ENCODE results near the gene EMID1.
A peak's percentile ranks its signal among the peaks of the same experiment; 100 is the strongest.

The EMID1 gene

DNA sequence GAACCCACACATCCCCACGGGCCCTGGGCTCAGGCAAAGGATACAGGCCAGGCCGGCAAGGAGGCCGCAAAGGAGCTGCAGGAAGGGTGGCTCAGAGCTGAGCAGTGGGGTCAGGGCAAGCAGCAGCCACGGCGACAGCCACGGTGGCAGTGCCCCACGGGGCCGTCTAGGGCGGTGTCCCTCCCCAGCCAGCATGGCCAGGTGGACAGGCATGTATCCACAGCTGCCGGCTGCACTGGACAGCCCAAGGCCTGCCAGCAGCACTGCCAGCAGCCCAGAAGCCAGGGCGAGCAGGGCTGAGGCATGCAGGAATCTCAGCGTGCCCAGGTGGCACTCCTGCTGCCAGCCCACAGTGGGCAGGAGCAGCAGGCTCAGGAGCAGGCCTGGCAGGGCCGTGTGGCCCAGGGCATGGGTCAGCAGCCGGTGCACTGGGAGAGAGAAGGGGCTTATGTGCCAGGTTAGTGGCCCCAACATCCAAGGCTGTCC, 58.1 kb downstream of the EMID1 start:
- Mint-ChIP-seq H3K27ac (no peak overlapping the region), H3K9me3 (no peaks in the 10 kb centered on the region), H3K36me3 (peaks cover 4% of the 10 kb centered on the region), H3K27me3 (no peaks in the 10 kb centered on the region), H3K4me1 (peaks cover 9% of the 10 kb centered on the region), H3K4me3 (no peak overlapping the region)
- ATAC-seq (ENCODE audit: low read depth) (no peak), DNase-seq (ENCODE audit: low spot score in 2 of 2) (no peak)

DNA sequence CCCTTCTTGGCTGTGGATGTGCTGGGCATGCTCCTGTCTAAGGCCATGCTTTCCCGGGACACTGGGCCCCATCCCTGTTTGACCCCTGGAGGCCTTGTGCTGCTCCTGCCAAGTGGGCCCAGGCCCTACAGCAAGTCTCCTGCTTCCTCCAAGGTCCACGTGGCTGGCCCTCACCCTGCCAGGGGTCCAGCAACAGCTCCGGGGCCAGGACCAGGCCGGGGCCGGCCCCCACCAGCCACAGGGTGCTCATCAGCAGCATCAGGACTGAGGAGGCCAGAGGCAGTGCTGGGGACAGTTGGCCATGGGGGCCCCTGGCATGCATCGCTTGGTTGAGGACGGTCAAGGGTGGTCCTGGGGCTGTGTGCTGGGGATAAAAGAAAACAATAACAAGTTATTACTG, 59.6 kb downstream of the EMID1 start:
- H3K27me3 Mint-ChIP-seq: no peaks in the 10 kb centered on the region
- ATAC-seq (ENCODE audit: low read depth) (no peak), DNase-seq (ENCODE audit: low spot score in 2 of 2) (no peak)
- H3K36me3 Mint-ChIP-seq: peaks cover 5% of the 10 kb centered on the region
- H3K9me3 Mint-ChIP-seq: no peaks in the 10 kb centered on the region
- H3K27ac Mint-ChIP-seq: no peak overlapping the region
- no peak overlapping the region for H3K4me3 Mint-ChIP-seq
- peaks cover 19% of the 10 kb centered on the region for H3K4me1 Mint-ChIP-seq

DNA sequence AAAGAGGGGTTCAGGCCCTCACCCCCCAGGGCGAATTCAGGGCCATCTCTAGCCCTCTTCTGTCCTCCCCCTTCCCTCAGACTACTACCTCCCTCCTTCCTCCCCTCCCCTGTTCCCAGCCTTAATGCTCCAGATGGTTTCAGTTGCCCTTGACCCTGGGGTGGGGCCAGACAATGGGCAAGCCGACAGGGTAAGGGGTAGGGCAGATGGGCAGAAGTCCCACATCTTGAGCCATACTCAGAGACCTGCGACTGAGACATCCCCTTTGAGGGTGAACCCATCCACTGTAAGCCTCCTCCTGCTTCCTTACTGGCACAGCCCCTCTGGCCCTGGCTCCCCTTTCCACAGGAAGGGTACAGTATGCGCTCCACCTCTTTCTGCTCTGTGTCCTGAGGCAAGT, 60.2 kb downstream of the EMID1 start:
- DNase-seq (ENCODE audit: low spot score in 2 of 2) (no peak), ATAC-seq (ENCODE audit: low read depth) (no peak)
- peaks cover 8% of the 10 kb centered on the region for H3K36me3 Mint-ChIP-seq
- H3K9me3 Mint-ChIP-seq: no peaks in the 10 kb centered on the region
- peaks cover 25% of the 10 kb centered on the region for H3K4me1 Mint-ChIP-seq
- no peak overlapping the region for H3K27ac Mint-ChIP-seq
- H3K27me3 Mint-ChIP-seq: no peaks in the 10 kb centered on the region
- no peak overlapping the region for H3K4me3 Mint-ChIP-seq

DNA sequence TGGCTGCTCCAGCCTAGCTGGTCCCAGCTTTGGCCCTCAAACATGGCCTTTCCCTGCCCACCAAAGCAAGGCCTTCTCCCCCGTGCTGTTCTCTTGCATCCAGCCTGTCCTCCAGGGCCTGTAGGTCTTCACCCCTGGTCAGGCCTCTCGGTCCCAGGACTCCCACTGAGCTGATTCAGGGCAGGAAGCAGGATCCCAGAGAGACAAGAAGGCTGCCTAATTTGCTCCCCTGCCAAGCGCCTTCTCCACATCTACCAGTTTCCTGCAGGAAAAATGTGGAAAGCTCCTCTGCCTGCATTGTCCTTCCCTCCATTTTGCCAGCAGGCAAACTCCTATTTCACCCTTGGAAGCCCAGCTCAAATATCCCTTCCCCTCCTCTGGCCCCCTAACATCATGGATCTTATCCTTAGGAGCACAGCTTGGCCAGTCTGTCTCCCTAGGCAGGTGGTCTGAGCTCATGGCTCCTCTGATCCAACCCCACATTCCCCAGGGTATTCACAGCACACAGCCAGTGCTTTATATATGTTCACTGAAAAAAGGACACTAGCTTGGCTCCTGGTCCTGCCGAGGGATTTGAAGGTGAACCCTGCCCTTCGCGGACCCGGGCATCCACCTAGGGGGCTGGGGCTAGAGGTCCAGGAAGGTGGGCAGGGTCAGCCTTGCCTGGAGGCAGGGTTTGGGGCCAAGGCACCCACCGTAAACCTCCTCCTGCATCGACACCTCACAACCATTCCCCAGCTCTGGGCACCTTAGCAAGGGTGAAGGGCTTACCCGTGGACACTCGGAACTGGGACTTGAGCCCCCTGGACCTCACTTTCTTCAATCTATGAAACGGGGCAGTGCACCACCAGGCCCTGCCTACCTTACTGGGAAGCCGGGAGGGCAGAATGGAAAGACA, 61.1 kb downstream of the EMID1 start:
- H3K27me3 Mint-ChIP-seq: no peaks in the 10 kb centered on the region
- H3K9me3 Mint-ChIP-seq: no peaks in the 10 kb centered on the region
- peak overlapping the region; percentile 88 for H3K4me3 Mint-ChIP-seq
- DNase-seq (ENCODE audit: low spot score in 2 of 2) (no peak), ATAC-seq (ENCODE audit: low read depth) (no peak)
- H3K4me1 Mint-ChIP-seq: peaks cover 30% of the 10 kb centered on the region
- peaks cover 8% of the 10 kb centered on the region for H3K36me3 Mint-ChIP-seq
- peak overlapping the region; percentile 98 for H3K27ac Mint-ChIP-seq

DNA sequence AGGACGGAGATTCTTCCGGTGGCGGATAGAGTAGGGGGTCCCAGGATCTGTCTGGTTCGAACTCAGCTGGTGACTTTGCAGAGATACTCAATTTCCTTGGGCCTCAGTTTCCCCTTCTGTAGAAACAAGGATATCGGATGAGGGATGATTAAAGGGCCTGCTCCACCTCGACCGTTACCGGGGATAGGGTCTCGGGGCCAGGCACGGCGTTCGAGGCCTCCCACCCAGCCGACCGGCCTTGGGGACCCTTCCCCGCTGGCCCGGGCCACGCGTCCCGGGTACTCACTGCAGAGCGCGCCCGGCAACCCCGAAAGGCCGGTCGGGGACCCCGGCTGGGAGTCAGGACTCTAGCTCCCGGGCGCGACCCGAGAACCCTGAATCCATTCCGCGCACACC, 61.8 kb downstream of the EMID1 start:
- peaks cover 10% of the 10 kb centered on the region for H3K36me3 Mint-ChIP-seq
- DNase-seq (ENCODE audit: low spot score in 2 of 2): no peak
- H3K4me1 Mint-ChIP-seq: peaks cover 34% of the 10 kb centered on the region
- ATAC-seq (ENCODE audit: low read depth): peak; percentile 41
- H3K9me3 Mint-ChIP-seq: no peaks in the 10 kb centered on the region
- H3K27ac Mint-ChIP-seq: peak overlapping the region; percentile 98
- H3K4me3 Mint-ChIP-seq: peak overlapping the region; percentile 88
- H3K27me3 Mint-ChIP-seq: no peaks in the 10 kb centered on the region

DNA sequence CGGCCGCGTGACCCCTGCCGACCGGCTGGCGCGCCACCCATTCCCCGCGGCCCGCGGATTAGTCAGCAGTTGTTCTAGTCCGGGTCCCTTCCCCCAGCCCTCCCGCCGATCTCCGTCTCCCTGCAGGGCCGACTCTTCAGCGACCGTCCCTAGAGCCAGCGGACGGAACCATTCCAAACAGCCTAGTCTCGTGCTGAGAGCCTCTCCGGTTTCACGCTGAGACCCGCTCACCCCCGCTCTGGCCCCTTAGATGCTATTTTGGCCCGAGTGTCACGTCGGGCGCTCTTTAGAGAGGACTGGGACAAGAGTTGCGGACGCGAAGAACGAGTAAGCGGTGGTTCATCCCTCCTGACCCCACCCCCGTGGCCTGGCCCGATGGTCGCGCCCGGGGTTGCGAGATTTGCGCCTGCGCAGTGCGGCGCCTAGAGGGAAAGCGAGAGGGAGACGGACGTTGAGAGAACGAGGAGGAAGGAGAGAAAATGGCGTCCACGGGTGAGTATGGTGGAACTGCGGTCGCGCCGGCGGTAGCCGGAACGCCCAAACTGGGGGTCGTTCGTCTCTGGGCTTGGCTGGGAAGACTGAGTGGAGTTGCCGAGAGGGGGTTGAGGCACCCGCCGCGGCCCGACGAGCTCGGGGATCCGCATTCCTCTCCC, 62.3 kb downstream of the EMID1 start, which contains the start of the genes EWSR1 and RHBDD3:
Gene EWSR1 (plus strand): TSS at position 411 of the 653 bp plus-strand sequence. CDS start 69 bp downstream, at position 480.
Gene RHBDD3 (minus strand): TSS at position 124 of the 653 bp plus-strand sequence. CDS start 2,355 bp downstream, outside the sequence.
- H3K27ac Mint-ChIP-seq: peak within 1 kb of the TSS; percentile 98
- no peaks in the 10 kb centered on the region for H3K9me3 Mint-ChIP-seq
- H3K4me3 Mint-ChIP-seq: peak within 1 kb of the TSS; percentile 88
- peaks cover 34% of the 10 kb centered on the region for H3K4me1 Mint-ChIP-seq
- ATAC-seq (ENCODE audit: low read depth): peak; percentile 88
- no peaks in the 10 kb centered on the region for H3K27me3 Mint-ChIP-seq
- peaks cover 10% of the 10 kb centered on the region for H3K36me3 Mint-ChIP-seq
- DNase-seq (ENCODE audit: low spot score in 2 of 2): peak; percentile 99 to 100

DNA sequence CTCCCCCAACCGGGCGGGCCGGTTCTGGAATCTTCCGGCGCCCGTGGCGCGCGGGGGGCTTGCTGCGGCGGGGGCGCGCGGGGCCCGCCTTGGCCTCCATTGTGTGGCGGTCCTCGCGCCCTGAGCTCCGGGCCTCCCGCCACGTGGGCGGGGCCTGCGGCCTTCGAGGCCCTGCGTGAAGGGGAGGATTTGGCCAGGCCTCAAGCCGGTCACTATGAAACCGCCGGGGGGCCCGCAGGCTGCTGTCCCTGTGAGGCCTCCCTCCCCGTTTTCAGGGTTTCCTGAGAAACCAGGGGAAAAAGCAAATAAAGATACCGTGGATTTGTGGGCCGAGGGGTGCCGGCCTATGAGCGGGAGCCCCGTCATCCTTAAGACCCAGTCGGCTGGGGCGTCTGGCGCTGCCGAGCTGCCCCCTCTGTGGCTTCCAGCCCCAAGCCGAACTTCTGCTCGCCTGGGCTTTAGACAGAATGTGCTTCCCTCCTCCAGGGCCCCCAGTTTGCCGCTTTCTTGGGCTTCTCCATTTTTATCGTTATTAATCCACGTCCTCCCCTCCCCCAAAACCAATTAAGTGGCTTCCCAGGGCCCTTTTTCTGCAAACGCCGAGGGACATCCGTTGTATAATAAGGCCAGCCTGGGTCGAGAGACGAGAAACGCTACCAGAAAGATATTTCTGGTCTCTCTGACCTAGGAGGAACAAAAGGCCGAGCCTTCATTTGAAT, 63.0 kb downstream of the EMID1 start:
- H3K27me3 Mint-ChIP-seq: no peaks in the 10 kb centered on the region
- DNase-seq (ENCODE audit: low spot score in 2 of 2) (no peak), ATAC-seq (ENCODE audit: low read depth) (peak; percentile 16)
- peaks cover 39% of the 10 kb centered on the region for H3K4me1 Mint-ChIP-seq
- H3K4me3 Mint-ChIP-seq: peak overlapping the region; percentile 88
- H3K36me3 Mint-ChIP-seq: peaks cover 14% of the 10 kb centered on the region
- peak overlapping the region; percentile 98 for H3K27ac Mint-ChIP-seq
- no peaks in the 10 kb centered on the region for H3K9me3 Mint-ChIP-seq

DNA sequence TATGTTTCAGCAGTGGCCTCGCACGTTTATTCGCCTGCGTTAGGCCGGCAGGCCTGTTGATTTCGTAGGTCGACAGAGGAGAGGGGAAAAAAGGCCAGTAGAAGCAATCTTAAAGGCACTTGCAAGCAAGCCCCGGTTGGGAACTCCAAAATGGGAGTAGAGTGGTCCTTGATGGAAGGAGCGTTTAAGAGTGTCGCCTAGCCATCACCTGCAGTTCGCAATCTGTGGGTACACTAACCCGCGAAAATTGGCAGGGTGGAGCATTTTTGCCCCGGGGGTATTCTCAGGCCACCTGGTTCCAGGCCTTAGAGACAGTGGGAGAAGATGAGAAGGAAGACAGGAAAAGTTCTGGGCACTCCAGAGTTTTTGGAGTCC, 63.5 kb downstream of the EMID1 start:
- peak overlapping the region; percentile 88 for H3K4me3 Mint-ChIP-seq
- ATAC-seq (ENCODE audit: low read depth) (no peak), DNase-seq (ENCODE audit: low spot score in 2 of 2) (no peak)
- no peaks in the 10 kb centered on the region for H3K27me3 Mint-ChIP-seq
- H3K27ac Mint-ChIP-seq: peak overlapping the region; percentile 98
- peaks cover 39% of the 10 kb centered on the region for H3K4me1 Mint-ChIP-seq
- H3K36me3 Mint-ChIP-seq: peaks cover 14% of the 10 kb centered on the region
- no peaks in the 10 kb centered on the region for H3K9me3 Mint-ChIP-seq

DNA sequence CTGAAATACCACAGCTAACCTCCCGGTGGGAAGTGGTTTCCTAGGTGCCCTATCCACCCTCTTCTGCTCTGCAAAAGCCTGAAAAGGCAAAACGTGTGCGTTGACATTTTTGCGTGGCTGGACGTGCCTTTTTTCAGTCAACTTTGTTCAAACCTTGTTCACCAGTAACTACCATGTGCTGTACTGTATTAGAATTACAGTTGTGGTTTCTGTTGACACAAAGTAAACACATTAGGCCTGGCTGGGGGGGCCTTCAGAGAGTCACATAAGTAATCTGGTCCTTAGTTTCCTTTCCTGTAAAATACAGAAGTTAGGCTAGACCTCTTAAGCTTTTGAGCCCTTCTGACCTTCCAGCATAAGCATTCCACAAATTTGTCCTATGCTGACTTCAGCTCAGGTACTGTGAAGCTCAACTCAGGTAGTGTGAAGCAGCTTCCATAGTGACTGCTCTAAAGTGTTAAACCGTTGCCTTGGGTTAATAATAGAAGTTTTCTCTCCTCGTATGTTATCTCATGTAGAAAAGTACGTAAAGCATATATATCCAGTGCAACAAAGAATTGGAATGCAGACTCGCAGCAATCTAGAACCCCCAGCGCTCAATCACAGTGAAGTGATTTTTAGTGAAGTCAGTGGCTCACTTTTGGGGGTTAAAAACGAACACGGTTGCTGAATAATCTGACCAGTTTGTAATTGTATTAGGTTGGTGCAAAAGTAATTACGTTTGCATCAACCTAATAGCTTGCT, 64.2 kb downstream of the EMID1 start:
- DNase-seq (ENCODE audit: low spot score in 2 of 2) (no peak), ATAC-seq (ENCODE audit: low read depth) (no peak)
- Mint-ChIP-seq H3K9me3 (no peaks in the 10 kb centered on the region), H3K4me1 (peaks cover 41% of the 10 kb centered on the region), H3K27me3 (no peaks in the 10 kb centered on the region), H3K4me3 (peak overlapping the region; percentile 88), H3K36me3 (peaks cover 18% of the 10 kb centered on the region), H3K27ac (peak overlapping the region; percentile 98)

DNA sequence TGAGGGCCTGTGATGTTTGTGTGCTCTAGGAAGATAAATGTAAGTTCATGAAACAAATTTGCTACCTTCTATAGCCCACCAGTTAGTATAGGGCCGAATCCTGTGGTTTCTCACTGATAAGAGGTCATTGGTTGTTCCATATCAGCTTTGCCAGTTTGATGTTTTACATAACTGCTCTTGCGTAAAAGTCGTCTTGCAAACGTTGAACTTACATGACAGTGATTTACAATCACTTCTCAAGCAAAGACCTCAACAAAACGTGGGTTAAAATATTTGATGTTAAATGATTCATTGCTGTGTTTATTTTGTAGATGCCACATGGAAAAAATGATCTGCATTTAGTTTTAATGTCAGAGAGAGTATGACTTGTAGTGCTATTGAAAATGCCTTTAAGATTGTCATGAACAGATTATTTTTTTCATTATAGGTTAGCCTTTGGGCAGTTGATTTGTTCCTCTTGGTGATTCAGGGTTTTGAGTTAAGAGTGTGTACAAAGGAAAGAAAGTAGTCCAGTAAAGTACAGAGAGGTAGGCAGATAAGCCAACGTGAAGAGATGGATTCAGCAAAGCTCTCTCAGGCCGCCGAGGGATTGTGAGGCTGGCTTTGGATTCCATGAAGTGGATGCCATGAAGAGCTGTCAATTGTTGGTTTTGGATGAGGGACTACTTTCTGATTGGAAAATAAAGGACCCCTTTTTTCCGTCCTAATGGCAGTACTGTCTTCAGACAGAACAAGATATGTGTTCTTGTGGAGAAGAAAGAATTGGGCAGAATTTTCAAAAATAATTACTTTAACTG, 65.0 kb downstream of the EMID1 start:
- peaks cover 19% of the 10 kb centered on the region for H3K36me3 Mint-ChIP-seq
- no peak for DNase-seq (ENCODE audit: low spot score in 2 of 2)
- H3K27ac Mint-ChIP-seq: peak overlapping the region; percentile 98
- H3K9me3 Mint-ChIP-seq: no peaks in the 10 kb centered on the region
- ATAC-seq (ENCODE audit: low read depth): no peak
- no peaks in the 10 kb centered on the region for H3K27me3 Mint-ChIP-seq
- H3K4me1 Mint-ChIP-seq: peaks cover 41% of the 10 kb centered on the region
- peak overlapping the region; percentile 88 for H3K4me3 Mint-ChIP-seq

DNA sequence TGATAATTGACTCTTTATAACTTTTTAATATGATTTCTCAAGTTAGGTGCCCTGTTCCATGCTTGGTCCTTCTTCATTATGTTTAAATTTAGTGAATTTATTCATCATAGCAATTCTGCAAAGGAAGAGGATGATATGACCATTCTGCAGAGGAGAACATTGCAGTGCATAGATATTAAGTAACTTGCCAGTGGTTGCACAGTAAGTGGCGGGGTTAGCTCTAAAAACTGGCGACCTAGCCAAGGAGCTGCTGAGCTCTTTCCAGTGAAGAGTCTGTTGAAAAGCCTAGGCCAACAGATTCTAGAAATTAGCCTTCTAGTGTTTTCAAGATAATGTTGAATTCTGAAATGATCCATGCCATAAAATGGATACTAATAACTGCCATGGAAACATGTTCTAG, 66.9 kb downstream of the EMID1 start:
- no peaks in the 10 kb centered on the region for H3K9me3 Mint-ChIP-seq
- peaks cover 37% of the 10 kb centered on the region for H3K4me1 Mint-ChIP-seq
- DNase-seq (ENCODE audit: low spot score in 2 of 2): no peak
- ATAC-seq (ENCODE audit: low read depth): no peak
- no peak overlapping the region for H3K27ac Mint-ChIP-seq
- H3K36me3 Mint-ChIP-seq: peaks cover 31% of the 10 kb centered on the region
- H3K4me3 Mint-ChIP-seq: no peak overlapping the region
- H3K27me3 Mint-ChIP-seq: no peaks in the 10 kb centered on the region

DNA sequence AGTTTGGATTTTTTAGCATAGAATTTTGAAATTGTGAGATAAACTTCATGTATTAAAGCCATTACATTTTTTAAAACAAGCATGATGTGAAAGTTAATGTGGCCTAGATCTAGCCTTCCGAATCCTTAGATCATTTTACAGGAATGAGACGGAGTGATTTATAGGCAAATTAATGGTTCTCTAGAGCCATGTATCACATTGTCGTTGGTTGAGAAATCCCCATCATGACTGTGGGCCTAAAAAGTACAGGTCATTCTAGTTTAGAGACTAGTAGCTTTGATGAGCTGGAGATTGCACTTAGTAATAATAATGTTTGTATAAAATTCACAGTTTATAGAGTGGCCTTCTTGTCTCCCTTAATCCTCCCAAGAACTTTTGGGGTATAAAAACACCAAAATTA, 69.5 kb downstream of the EMID1 start:
- Mint-ChIP-seq H3K36me3 (peaks cover 37% of the 10 kb centered on the region), H3K4me1 (peaks cover 31% of the 10 kb centered on the region), H3K27me3 (no peaks in the 10 kb centered on the region), H3K9me3 (no peaks in the 10 kb centered on the region), H3K27ac (peak overlapping the region; percentile 31), H3K4me3 (no peak overlapping the region)
- ATAC-seq (ENCODE audit: low read depth) (no peak), DNase-seq (ENCODE audit: low spot score in 2 of 2) (no peak)

Measured in memory B cell (primary cell).